MM.1S (cell line): Measurements from ENCODE around the gene NSUN7.

Source experiments
- DNase-seq: peaks from one replicate; pipeline ENCODE4 v3.0.0-alpha.2; 2015
- H2AFZ ChIP-seq: fragments of 300-600 bp; sonication (generic); 2 replicates; pipeline ENCODE4 v1.6.0; 2016; ENCODE audit warnings: antibody characterized with exemption, low read length
- H3F3A ChIP-seq: fragments of 300-600 bp; sonication (generic); 2 replicates; pipeline ENCODE4 v1.6.1; 2016; ENCODE audit warnings: mild to moderate bottlenecking, antibody characterized with exemption, low read length, moderate library complexity, mixed read lengths; ENCODE audit not compliant: insufficient read depth
- H3K27ac ChIP-seq: fragments of 300-600 bp; sonication (generic); 2 replicates; pipeline ENCODE4 v1.5.1; 2016; ENCODE audit warnings: mild to moderate bottlenecking, low read length
- H3K27me3 ChIP-seq: fragments of 300-600 bp; sonication (generic); replicated peaks from 2 replicates; pipeline ENCODE4 v1.6.0; 2016; ENCODE audit warnings: low read length; ENCODE audit not compliant: insufficient read depth
- H3K36me3 ChIP-seq: fragments of 300-600 bp; sonication (generic); replicated peaks from 2 replicates; pipeline ENCODE4 v1.6.1; 2016; ENCODE audit warnings: mild to moderate bottlenecking, low read length, mixed read lengths; ENCODE audit not compliant: insufficient read depth
- H3K4me1 ChIP-seq: fragments of 300-600 bp; sonication (generic); 2 replicates; pipeline ENCODE4 v1.6.1; 2016; ENCODE audit warnings: low read length, mixed read lengths
- H3K4me2 ChIP-seq: fragments of 300-600 bp; sonication (generic); 2 replicates; pipeline ENCODE4 v1.6.0; 2016; ENCODE audit warnings: low read depth, low read length
- H3K4me3 ChIP-seq: fragments of 300-600 bp; sonication (generic); 2 replicates; pipeline ENCODE4 v1.5.1; 2016; ENCODE audit warnings: low read length, mixed read lengths
- H3K79me2 ChIP-seq: fragments of 300-600 bp; sonication (generic); 2 replicates; pipeline ENCODE4 v1.6.1; 2016; ENCODE audit warnings: mixed run types, low read length, mixed read lengths
- H3K9ac ChIP-seq: fragments of 300-600 bp; sonication (generic); 2 replicates; pipeline ENCODE4 v1.6.1; 2016; ENCODE audit warnings: low read length, mixed read lengths
- H3K9me2 ChIP-seq: fragments of 300-600 bp; sonication (generic); replicated peaks from 2 replicates; pipeline ENCODE4 v1.6.1; 2016; ENCODE audit warnings: mild to moderate bottlenecking, low read length, mixed read lengths; ENCODE audit not compliant: insufficient read depth
- H3K9me3 ChIP-seq: fragments of 300-600 bp; sonication (generic); replicated peaks from 2 replicates; pipeline ENCODE4 v1.6.1; 2016; ENCODE audit warnings: mild to moderate bottlenecking, low read length, mixed read lengths; ENCODE audit not compliant: insufficient read depth
- H4K20me1 ChIP-seq: fragments of 300-600 bp; sonication (generic); 2 replicates; pipeline ENCODE4 v1.6.1; 2016; ENCODE audit warnings: mild to moderate bottlenecking, low read length, moderate library complexity, mixed read lengths; ENCODE audit not compliant: insufficient read depth
- CTCF ChIP-seq: fragments of 300-600 bp; sonication (generic); IDR thresholded peaks from 2 replicates; pipeline ENCODE4 v1.5.1; 2016; ENCODE audit warnings: antibody characterized with exemption, low read length, mixed read lengths
- EZH2 ChIP-seq: fragments of 300-600 bp; sonication (generic); optimal IDR thresholded peaks from 2 replicates; pipeline ENCODE3; 2017; ENCODE audit warnings: low read depth, mild to moderate bottlenecking, antibody characterized with exemption, low read length, mixed read lengths
- EZH2phosphoT487 ChIP-seq: fragments of 300-600 bp; sonication (generic); IDR thresholded peaks from 2 replicates; pipeline ENCODE4 v1.6.1; 2018; ENCODE audit warnings: antibody characterized with exemption, low read length

NSUN7 gene

GRCh38 chr4:40769266-40769665 is 19.5 kb downstream of the NSUN7 start:
- Histone ChIP-seq H3K27me3 (no peaks in the 10 kb centered on the region), H3F3A (no peaks in the 10 kb centered on the region), H3K9ac (no peak overlapping the region), H3K4me2 (no peak overlapping the region), H3K4me3 (no peak overlapping the region), H3K9me3 (no peaks in the 10 kb centered on the region), H2AFZ (no peak overlapping the region), H3K79me2 (no peaks in the 10 kb centered on the region), H3K36me3 (no peaks in the 10 kb centered on the region), H3K4me1 (no peaks in the 10 kb centered on the region), H4K20me1 (no peaks in the 10 kb centered on the region), H3K9me2 (no peaks in the 10 kb centered on the region), H3K27ac (no peak overlapping the region)
- no peak for DNase-seq
- TF ChIP-seq EZH2, result no peak
- TF ChIP-seq EZH2phosphoT487, result no peak
- TF ChIP-seq CTCF, result no peak

GRCh38 chr4:40778090-40778489 is 28.3 kb downstream of the NSUN7 start:
- TF ChIP-seq CTCF (no peak), EZH2 (no peak), EZH2phosphoT487 (no peak)
- no peak for DNase-seq
- H3K4me3 ChIP-seq, result no peak overlapping the region

GRCh38 chr4:40782876-40783275 is 33.1 kb downstream of the NSUN7 start:
- H3K9me2 ChIP-seq, result no peaks in the 10 kb centered on the region
- H4K20me1 ChIP-seq, result no peaks in the 10 kb centered on the region
- no peaks in the 10 kb centered on the region for H3K4me1 ChIP-seq
- no peak for DNase-seq
- H3K4me2 ChIP-seq, result no peak overlapping the region
- no peak overlapping the region for H3K4me3 ChIP-seq
- no peak overlapping the region for H3K9ac ChIP-seq
- H3K36me3 ChIP-seq, result no peaks in the 10 kb centered on the region
- TF ChIP-seq EZH2, result no peak
- TF ChIP-seq CTCF, result no peak
- no peak for TF ChIP-seq EZH2phosphoT487
- no peaks in the 10 kb centered on the region for H3K79me2 ChIP-seq
- H3K9me3 ChIP-seq, result no peaks in the 10 kb centered on the region
- H3F3A ChIP-seq, result no peaks in the 10 kb centered on the region
- H3K27me3 ChIP-seq, result no peaks in the 10 kb centered on the region
- no peak overlapping the region for H2AFZ ChIP-seq
- H3K27ac ChIP-seq, result no peak overlapping the region

More at GRCh38 chr4:40778090-40778489, 28.3 kb downstream of the NSUN7 start:
- Histone ChIP-seq H3K9me3 (no peaks in the 10 kb centered on the region), H3K27me3 (no peaks in the 10 kb centered on the region), H3F3A (no peaks in the 10 kb centered on the region), H3K36me3 (no peaks in the 10 kb centered on the region), H3K9me2 (no peaks in the 10 kb centered on the region), H4K20me1 (no peaks in the 10 kb centered on the region), H3K4me1 (no peaks in the 10 kb centered on the region), H3K9ac (no peak overlapping the region), H3K4me2 (no peak overlapping the region), H2AFZ (no peak overlapping the region), H3K79me2 (no peaks in the 10 kb centered on the region), H3K27ac (no peak overlapping the region)
